IMR-90 (cell line): ENCODE results near the gene ZNF844. TPM values are rescaled to one million over a fixed set of nuclear protein-coding genes. Genes with fewer than 3 reads are reported as not detected.

Experiments
- ATAC-seq: fragments of 200-7000 bp; cut with Tn5 transposase; 2 replicates; pipeline ENCODE4 v1.9.1; 2020; ENCODE audit warnings: low read depth, mild to moderate bottlenecking, moderate library complexity
- BruUV-seq: library from RNA; stranded (reverse); fragments of 400-500 nt; replicated peaks from 2 replicates; lab custom pipeline; 2021; lab: Mats Ljungman, UMichigan
- CTCF ChIA-PET: fragments of 300-600 bp; formaldehyde crosslinking; extraction: SDS; loops from one replicate; lab custom pipeline; 2021; ENCODE audit warnings: antibody characterized with exemption; lab: Yijun Ruan, JAX
- POLR2A ChIA-PET: fragments of 300-600 bp; sonication (Branson Sonifier 250); formaldehyde crosslinking; loops from one replicate; lab custom pipeline; 2022; ENCODE audit warnings: antibody characterized with exemption; ENCODE audit not compliant: unreplicated experiment; lab: Charles Lee
- DNase-seq: peaks from one replicate; pipeline ENCODE4 v3.0.0; 2013
- H2AFZ ChIP-seq: replicated peaks from 2 replicates; pipeline ENCODE3; 2013; ENCODE audit warnings: low read length, mild to moderate bottlenecking; ENCODE audit not compliant: poor library complexity
- H2AK5ac ChIP-seq: 2 replicates; pipeline ENCODE4 v1.6.1; 2013; ENCODE audit warnings: low read depth, low read length, inconsistent platforms
- H2AK9ac ChIP-seq: replicated peaks from 2 replicates; pipeline ENCODE3; 2013; ENCODE audit warnings: mild to moderate bottlenecking, low read depth, low read length, moderate library complexity; ENCODE audit not compliant: poor library complexity
- H2BK120ac ChIP-seq: 2 replicates; pipeline ENCODE4 v1.6.1; 2013; ENCODE audit warnings: low read depth, low read length, inconsistent platforms
- H2BK15ac ChIP-seq: 3 replicates; pipeline ENCODE4 v1.6.1; 2013; ENCODE audit warnings: low read depth, low read length, inconsistent platforms
- H2BK20ac ChIP-seq: 2 replicates; pipeline ENCODE4 v1.6.1; 2013; ENCODE audit warnings: low read depth, mild to moderate bottlenecking, inconsistent platforms, low read length, moderate library complexity
- H2BK5ac ChIP-seq: 2 replicates; pipeline ENCODE4 v1.6.1; 2013; ENCODE audit warnings: mild to moderate bottlenecking, low read depth, low read length, inconsistent platforms; ENCODE audit not compliant: poor library complexity, severe bottlenecking
- H3K14ac ChIP-seq: replicated peaks from 2 replicates; pipeline ENCODE4 v1.6.1; 2013; ENCODE audit warnings: low read depth, low read length, inconsistent platforms
- H3K18ac ChIP-seq: 2 replicates; pipeline ENCODE4 v1.6.1; 2013; ENCODE audit warnings: low read depth, low read length, control low read depth
- H3K23ac ChIP-seq: 2 replicates; pipeline ENCODE4 v1.6.1; 2013; ENCODE audit warnings: low read depth, low read length, inconsistent platforms
- H3K27ac ChIP-seq: 2 replicates; pipeline ENCODE4 v1.5.1; 2013; ENCODE audit warnings: mild to moderate bottlenecking, control low read depth, low read length; ENCODE audit not compliant: insufficient read depth
- H3K27me3 ChIP-seq: 2 replicates; pipeline ENCODE4 v1.6.1; 2013; ENCODE audit warnings: low read length; ENCODE audit not compliant: control insufficient read depth, insufficient read depth
- H3K36me3 ChIP-seq: 2 replicates; pipeline ENCODE4 v1.6.1; 2013; ENCODE audit warnings: low read length, mixed read lengths; ENCODE audit not compliant: control insufficient read depth, insufficient read depth
- H3K4ac ChIP-seq: 2 replicates; pipeline ENCODE4 v1.6.1; 2013; ENCODE audit warnings: low read depth, low read length, inconsistent platforms
- H3K4me1 ChIP-seq: 2 replicates; pipeline ENCODE4 v1.6.1; 2013; ENCODE audit warnings: low read length, mixed read lengths; ENCODE audit not compliant: control insufficient read depth, insufficient read depth
- H3K4me2 ChIP-seq: 2 replicates; pipeline ENCODE4 v1.6.1; 2013; ENCODE audit warnings: low read depth, mild to moderate bottlenecking, control low read depth, low read length, moderate library complexity
- H3K4me3 ChIP-seq: 2 replicates; pipeline ENCODE4 v1.5.1; 2013; ENCODE audit warnings: low read depth, mild to moderate bottlenecking, control low read depth, low read length, moderate library complexity; ENCODE audit not compliant: insufficient read depth
- H3K56ac ChIP-seq: 2 replicates; pipeline ENCODE4 v1.6.1; 2013; ENCODE audit warnings: low read length, inconsistent platforms; ENCODE audit not compliant: insufficient read depth; ENCODE audit errors: extremely low read depth
- H3K79me1 ChIP-seq, 2 experiments: 2 replicates each; pipeline ENCODE4 v1.6.1; 2013; ENCODE audit warnings: low read length in 2 of 2, inconsistent platforms in 1 of 2, low read depth in 1 of 2
- H3K9ac ChIP-seq: 2 replicates; pipeline ENCODE4 v1.6.1; 2013; ENCODE audit warnings: low read depth, low read length, control low read depth
- H3K9me1 ChIP-seq: 2 replicates; pipeline ENCODE4 v1.6.1; 2013; ENCODE audit warnings: low read length, inconsistent platforms; ENCODE audit not compliant: insufficient read depth
- H3K9me3 ChIP-seq: 2 replicates; pipeline ENCODE4 v1.6.1; 2013; ENCODE audit warnings: low read length; ENCODE audit not compliant: control insufficient read depth, insufficient read depth
- H4K20me1 ChIP-seq: 2 replicates; pipeline ENCODE4 v1.6.1; 2013; ENCODE audit warnings: low read length, inconsistent platforms; ENCODE audit not compliant: insufficient read depth
- H4K5ac ChIP-seq: 2 replicates; pipeline ENCODE4 v1.6.1; 2013; ENCODE audit warnings: mild to moderate bottlenecking, low read depth, low read length, control low read depth
- H4K8ac ChIP-seq, 2 experiments: 2 replicates each; pipeline ENCODE4 v1.6.1; 2013; ENCODE audit warnings: low read depth in 2 of 2, low read length in 2 of 2, control low read depth in 1 of 2, inconsistent platforms in 1 of 2
- H4K91ac ChIP-seq: 2 replicates; pipeline ENCODE4 v1.6.1; 2013; ENCODE audit warnings: low read depth, low read length, inconsistent platforms; ENCODE audit not compliant: insufficient read depth
- BHLHE40 ChIP-seq: fragments of 150-350 bp; IDR thresholded peaks from 2 replicates; pipeline ENCODE4 v1.6.1; 2016; ENCODE audit warnings: mild to moderate bottlenecking, low read depth, low read length
- CEBPB ChIP-seq: IDR thresholded peaks from 2 replicates; pipeline ENCODE4 v1.6.1; 2012; ENCODE audit warnings: low read depth, low read length, improper control_type of control experiment
- CHD1 ChIP-seq: IDR thresholded peaks from 2 replicates; pipeline ENCODE4 v1.6.1; 2012; ENCODE audit warnings: low read depth, low read length, improper control_type of control experiment
- CTCF ChIP-seq: conservative IDR thresholded peaks from 2 replicates; pipeline ENCODE4 v1.5.1; 2012; ENCODE audit warnings: mild to moderate bottlenecking, low read depth, low read length, improper control_type of control experiment
- ELK1 ChIP-seq: fragments of 150-350 bp; IDR thresholded peaks from 2 replicates; pipeline ENCODE4 v1.6.1; 2016; ENCODE audit warnings: low read depth, mild to moderate bottlenecking, low read length, moderate library complexity, borderline replicate concordance
- FOS ChIP-seq: fragments of 150-350 bp; IDR thresholded peaks from 2 replicates; pipeline ENCODE4 v1.6.1; 2016; ENCODE audit warnings: low read depth, low read length
- MAFK ChIP-seq: IDR thresholded peaks from 2 replicates; pipeline ENCODE4 v1.6.1; 2012; ENCODE audit warnings: low read depth, low read length, improper control_type of control experiment
- MAZ ChIP-seq: IDR thresholded peaks from 2 replicates; pipeline ENCODE4 v1.6.1; 2012; ENCODE audit warnings: low read depth, mild to moderate bottlenecking, low read length, improper control_type of control experiment, moderate library complexity, borderline replicate concordance
- MXI1 ChIP-seq: IDR thresholded peaks from 2 replicates; pipeline ENCODE4 v1.6.1; 2012; ENCODE audit warnings: low read depth, mild to moderate bottlenecking, low read length, moderate library complexity, borderline replicate concordance
- NFE2L2 ChIP-seq: fragments of 150-350 bp; IDR thresholded peaks from 2 replicates; pipeline ENCODE4 v1.6.1; 2016; ENCODE audit warnings: low read depth, mild to moderate bottlenecking, low read length
- POLR2A ChIP-seq: IDR thresholded peaks from 2 replicates; pipeline ENCODE4 v1.6.1; 2012; ENCODE audit warnings: mild to moderate bottlenecking, low read depth, low read length
- RAD21 ChIP-seq: IDR thresholded peaks from 2 replicates; pipeline ENCODE4 v1.6.1; 2012; ENCODE audit warnings: low read length, improper control_type of control experiment
- RCOR1 ChIP-seq: IDR thresholded peaks from 2 replicates; pipeline ENCODE4 v1.6.1; 2012; ENCODE audit warnings: mild to moderate bottlenecking, low read length, improper control_type of control experiment; ENCODE audit not compliant: insufficient replicate concordance
- RFX5 ChIP-seq: IDR thresholded peaks from 2 replicates; pipeline ENCODE4 v1.8.0; 2012; ENCODE audit warnings: low read depth, mild to moderate bottlenecking, low read length, moderate library complexity
- SMC3 ChIP-seq: fragments of 150-350 bp; IDR thresholded peaks from 2 replicates; pipeline ENCODE4 v1.6.1; 2016; ENCODE audit warnings: low read depth, mild to moderate bottlenecking, antibody characterized with exemption, low read length, moderate library complexity
- USF2 ChIP-seq: fragments of 150-350 bp; IDR thresholded peaks from 2 replicates; pipeline ENCODE4 v1.6.1; 2017; ENCODE audit warnings: mild to moderate bottlenecking, antibody characterized with exemption, low read length, low read depth
- WGBS, 2 experiments: methylation state at CpG; one replicate each; pipeline versions ENCODE4 v1.1.5 to v1.1.7; 2013; ENCODE audit warnings: missing lambda C conversion rate in 2 of 2; ENCODE audit not compliant: insufficient read length in 1 of 2; ENCODE audit errors: extremely low coverage in 2 of 2; 5-methylcytosine and 5-hydroxymethylcytosine counted together
- dilution Hi-C: fragments of 300-500 bp; cut with HindIII; formaldehyde crosslinking; loops from one replicate; pipeline ENCODE4 v1.14.3; 2018; ENCODE audit warnings: low sequenced_read_pairs; ENCODE audit not compliant: unreplicated experiment
- in situ Hi-C: fragments of 300-500 bp; cut with MboI; formaldehyde crosslinking; loops from 3 replicates; pipeline ENCODE4 v1.14.3; 2019; ENCODE audit warnings: low sequenced_read_pairs, inconsistent platforms, mixed read lengths
- intact Hi-C: fragments of 100-400 bp; cut with micrococcal nuclease; formaldehyde crosslinking; loops from 2 replicates; pipeline ENCODE4 v1.10.0; 2022
- polyA plus RNA-seq, 3 experiments: library from polyadenylated mRNA; depleted of rRNA; stranded (reverse); fragments of >200 nt; gene quantifications; 2 replicates each; pipeline ENCODE4 v1.2.3, GENCODE V29; 2012; ENCODE audit warnings: low replicate concordance in 1 of 3
- total RNA-seq: library from RNA; depleted of rRNA; stranded (reverse); fragments of >200 nt; gene quantifications from 2 replicates; pipeline ENCODE4 v1.2.3, GENCODE V29; 2012

ZNF844 gene
- total and polyA plus RNA-seq, 2 of the 4 experiments (the other 2 are of a cell fraction): 1.6 to 12.0 TPM

GRCh38 chr19:12043752-12044422 is 20.6 kb upstream of the ZNF844 start:
- Histone ChIP-seq H3K79me1 (no peaks in the 10 kb centered on the region), H4K20me1 (no peaks in the 10 kb centered on the region), H2BK120ac (no peak overlapping the region), H3K14ac (no peak overlapping the region), H3K56ac (no peak overlapping the region), H3K18ac (no peak overlapping the region), H3K27me3 (no peaks in the 10 kb centered on the region), H3K36me3 (no peaks in the 10 kb centered on the region; the same call in 1 of the 2 replicates), H3K4ac (no peak overlapping the region), H2BK15ac (no peak overlapping the region), H3K23ac (no peak overlapping the region), H3K9me3 (peaks cover 33% of the 10 kb centered on the region), H3K4me1 (no peaks in the 10 kb centered on the region), H2BK5ac (no peak overlapping the region), H4K91ac (no peak overlapping the region), H3K27ac (no peak overlapping the region), H2AFZ (no peak overlapping the region), H2AK9ac (no peak overlapping the region), H4K5ac (no peak overlapping the region), H3K4me3 (no peak overlapping the region), H3K9me1 (no peaks in the 10 kb centered on the region), H4K8ac (no peak overlapping the region), H2BK20ac (no peak overlapping the region), H3K9ac (no peak overlapping the region), H3K4me2 (no peak overlapping the region), H2AK5ac (no peak overlapping the region)
- ChIA-PET CTCF (no interaction called here), POLR2A (no interaction called here)
- in situ Hi-C loops (no loop called here), dilution Hi-C loops (no loop called here), intact Hi-C loops (no loop called here)
- DNase-seq: no peak
- no TSS peak for BruUV-seq
- TF ChIP-seq MAZ (no peak), CTCF (no peak), MXI1 (no peak), RFX5 (no peak), BHLHE40 (no peak), SMC3 (no peak), FOS (no peak), MAFK (no peak), RCOR1 (no peak), USF2 (no peak), CEBPB (no peak), POLR2A (no peak), NFE2L2 (no peak), ELK1 (no peak), CHD1 (no peak), RAD21 (no peak)
- no peak for ATAC-seq
- no CpG with 5 or more reads among the region's 5 CpGs for WGBS, 2 experiments
